Superior temporal gyrus (tissue), 1 donor: ENCODE measurements around the gene SLC7A9.
"Not testable (repeated sequence)": the region's sequence is repeated elsewhere in the genome, so short reads cannot be mapped to it uniquely, and the experiment has no call there.

Source experiments
- DNase-seq: peaks from one replicate; pipeline ENCODE4 v3.0.0-alpha.2; 2016; ENCODE audit errors: extremely low spot score

SLC7A9 gene

GRCh38 chr19:32885255-32885654, 15.7 kb upstream of the SLC7A9 start:
- not testable (repeated sequence) for DNase-seq

- DNase-seq: no peak
Measured at GRCh38 chr19:32881766-32882165, 12.2 kb upstream of the SLC7A9 start.

- no peak for DNase-seq
Measured at GRCh38 chr19:32880622-32881021, 11.1 kb upstream of the SLC7A9 start.

- no peak for DNase-seq
Measured at GRCh38 chr19:32879741-32880140, 10.2 kb upstream of the SLC7A9 start.

- DNase-seq: no peak
Measured at GRCh38 chr19:32878988-32879387, 9.4 kb upstream of the SLC7A9 start.

GRCh38 chr19:32877977-32878745, 8.6 kb upstream of the SLC7A9 start:
- no peak for DNase-seq

GRCh38 chr19:32877323-32877912, 7.9 kb upstream of the SLC7A9 start:
- DNase-seq: no peak

GRCh38 chr19:32876919-32877285, 7.3 kb upstream of the SLC7A9 start:
- no peak for DNase-seq

- no peak for DNase-seq
Measured at GRCh38 chr19:32876236-32876918, 6.8 kb upstream of the SLC7A9 start.

- DNase-seq: no peak
Measured at GRCh38 chr19:32875428-32875827, 5.9 kb upstream of the SLC7A9 start.

- no peak for DNase-seq
Measured at GRCh38 chr19:32874605-32875004, 5.0 kb upstream of the SLC7A9 start.

GRCh38 chr19:32873247-32873959, 3.8 kb upstream of the SLC7A9 start:
- DNase-seq: no peak

- DNase-seq: no peak
Measured at GRCh38 chr19:32872391-32872790, 2.8 kb upstream of the SLC7A9 start.

GRCh38 chr19:32870981-32871451, 1.4 kb upstream of the SLC7A9 start:
- DNase-seq: no peak

GRCh38 chr19:32869966-32870573, 503 bp upstream of the SLC7A9 start:
- DNase-seq: no peak

- DNase-seq: no peak
Measured at GRCh38 chr19:32868206-32868950, 1.2 kb downstream of the SLC7A9 start.

- DNase-seq: not testable (repeated sequence)
Measured at GRCh38 chr19:32867436-32867835, 2.1 kb downstream of the SLC7A9 start.

GRCh38 chr19:32866564-32867265, 2.9 kb downstream of the SLC7A9 start:
- DNase-seq: no peak

GRCh38 chr19:32866061-32866460, 3.5 kb downstream of the SLC7A9 start:
- DNase-seq: no peak

- DNase-seq: no peak
Measured at GRCh38 chr19:32865326-32865725, 4.2 kb downstream of the SLC7A9 start.
